ENCODE results near the gene PCDHA3.
A peak's percentile ranks its signal among the peaks of the same experiment; 100 is the strongest.
"Not testable (repeated sequence)": the region's sequence is repeated elsewhere in the genome, so short reads cannot be mapped to it uniquely, and the experiment has no call there.

The PCDHA3 gene

DNA sequence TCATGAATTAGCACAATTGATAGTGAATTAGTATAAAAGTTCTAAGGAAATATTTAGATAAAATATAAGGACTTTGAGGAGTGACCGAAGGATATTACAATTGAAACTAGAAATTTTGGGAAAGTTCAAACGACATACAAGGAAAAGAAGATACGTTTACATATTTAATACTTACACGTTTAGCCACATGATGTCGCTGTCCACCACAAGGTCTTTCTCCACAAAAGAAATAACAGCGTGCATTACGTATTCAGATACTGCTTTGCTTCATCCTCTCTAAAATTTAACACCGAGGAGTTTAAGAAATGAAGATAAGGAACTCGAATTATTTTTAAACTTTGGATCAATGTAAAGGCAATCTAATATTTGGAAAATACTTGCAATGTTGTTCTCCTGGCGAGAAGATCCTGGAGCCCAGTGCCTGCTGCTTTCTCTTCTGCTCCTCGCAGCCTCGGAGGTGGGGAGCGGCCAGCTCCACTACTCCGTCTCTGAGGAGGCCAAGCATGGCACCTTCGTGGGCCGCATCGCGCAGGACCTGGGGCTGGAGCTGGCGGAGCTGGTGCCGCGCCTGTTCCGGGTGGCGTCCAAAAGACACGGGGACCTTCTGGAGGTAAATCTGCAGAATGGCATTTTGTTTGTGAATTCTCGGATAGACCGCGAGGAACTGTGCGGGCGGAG is at the start of gene PCDHA3:
Gene PCDHA3 (plus strand): TSS at position 242 of the 678 bp plus-strand sequence.
- DNase-seq (ENCODE audit: low spot score), result no peak

DNA sequence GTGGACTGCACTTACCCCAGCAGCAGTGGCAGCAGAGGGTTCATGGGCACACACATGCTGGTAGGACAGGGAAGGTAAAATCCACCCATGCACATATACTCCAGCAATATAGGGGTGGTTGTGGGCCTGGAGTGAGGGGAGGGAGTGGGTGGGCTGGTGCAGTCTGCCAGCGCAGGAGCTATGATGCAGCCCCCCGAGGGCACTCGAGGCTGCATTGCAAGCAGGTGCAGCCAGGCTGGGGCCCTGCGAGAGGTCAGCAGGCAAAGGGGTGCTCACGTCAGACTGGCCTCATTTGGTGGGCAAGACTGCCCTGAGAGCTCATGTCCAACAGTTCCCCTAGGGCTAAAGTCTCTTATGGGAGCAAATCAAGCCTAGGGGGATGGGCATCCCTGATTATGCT is 47.3 kb upstream of the PCDHA3 start:
- DNase-seq (ENCODE audit: low spot score), result no peak

DNA sequence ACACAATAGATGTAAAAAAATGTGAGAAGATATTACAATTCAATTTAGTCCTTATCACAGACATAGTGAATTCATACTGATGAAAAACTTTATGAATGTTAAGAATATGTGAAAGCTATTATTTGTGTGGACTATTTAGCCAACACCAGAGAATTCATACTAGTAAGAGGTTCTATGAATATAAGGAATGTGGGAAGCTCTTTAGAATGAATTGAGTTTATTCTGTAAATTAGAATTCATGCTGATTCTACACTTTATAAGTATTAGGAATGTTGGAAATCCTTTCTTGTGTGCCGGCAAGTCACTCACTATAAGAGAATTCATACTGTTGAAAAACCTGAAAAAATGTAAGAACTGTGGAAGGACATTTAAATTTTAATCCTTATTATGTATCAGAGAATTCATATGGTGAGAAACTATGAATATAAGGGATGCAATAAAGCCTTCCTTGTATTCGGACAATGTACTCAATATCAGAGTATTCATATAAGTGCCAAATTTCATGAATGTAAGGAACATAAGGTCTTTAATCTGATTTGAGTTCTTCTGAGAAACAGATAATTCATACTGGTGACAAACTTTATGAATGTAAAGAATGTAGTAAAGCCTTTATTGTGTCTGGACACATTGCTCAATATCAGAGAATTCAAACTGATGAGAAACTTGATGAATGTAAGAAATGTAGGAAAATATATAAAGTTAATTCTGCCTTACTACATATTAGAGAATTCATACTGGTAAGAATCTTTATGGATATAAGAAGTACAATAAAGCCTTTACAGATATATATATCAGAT is 36.5 kb upstream of the PCDHA3 start:
- no peak for DNase-seq (ENCODE audit: low spot score)

DNA sequence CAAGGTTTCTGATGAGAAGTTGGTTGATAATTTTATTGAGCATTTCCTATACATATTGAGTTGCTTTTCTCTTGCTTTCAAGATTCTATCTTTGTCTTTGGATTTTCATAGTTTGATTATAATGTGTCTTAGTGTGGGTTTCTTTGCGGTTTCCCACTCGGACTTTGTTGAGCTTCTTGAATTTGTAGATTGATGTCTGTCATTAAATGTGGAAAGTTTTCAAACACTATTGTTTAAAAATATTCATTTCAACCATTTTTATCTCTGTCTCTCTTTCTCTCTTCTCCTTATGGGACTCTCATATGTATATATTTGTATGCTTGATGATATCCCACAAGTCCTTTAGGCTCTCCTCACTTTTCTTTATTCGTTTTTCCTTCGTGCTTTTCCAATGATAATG is 33.4 kb upstream of the PCDHA3 start:
- DNase-seq (ENCODE audit: low spot score), result no peak

DNA sequence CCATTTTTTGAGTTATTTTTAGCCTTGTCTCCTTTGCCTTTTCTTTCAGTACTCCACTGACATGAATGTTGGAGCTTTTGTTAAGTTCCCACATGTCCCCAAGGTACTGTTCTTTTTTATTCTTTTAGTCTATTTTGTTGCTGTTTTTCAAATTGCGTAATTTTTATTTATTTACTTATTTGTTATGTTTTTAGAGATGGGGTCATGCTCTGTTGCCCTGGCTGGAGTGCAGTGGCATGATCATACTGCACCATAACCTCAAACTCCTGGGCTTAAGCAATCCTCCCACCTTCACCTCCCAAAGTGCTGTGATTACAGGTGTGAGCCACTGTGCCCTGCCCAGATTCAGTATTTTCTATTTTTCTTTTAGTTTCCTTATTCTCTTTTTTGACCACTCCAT is 20.3 kb upstream of the PCDHA3 start:
- no peak for DNase-seq (ENCODE audit: low spot score)

DNA sequence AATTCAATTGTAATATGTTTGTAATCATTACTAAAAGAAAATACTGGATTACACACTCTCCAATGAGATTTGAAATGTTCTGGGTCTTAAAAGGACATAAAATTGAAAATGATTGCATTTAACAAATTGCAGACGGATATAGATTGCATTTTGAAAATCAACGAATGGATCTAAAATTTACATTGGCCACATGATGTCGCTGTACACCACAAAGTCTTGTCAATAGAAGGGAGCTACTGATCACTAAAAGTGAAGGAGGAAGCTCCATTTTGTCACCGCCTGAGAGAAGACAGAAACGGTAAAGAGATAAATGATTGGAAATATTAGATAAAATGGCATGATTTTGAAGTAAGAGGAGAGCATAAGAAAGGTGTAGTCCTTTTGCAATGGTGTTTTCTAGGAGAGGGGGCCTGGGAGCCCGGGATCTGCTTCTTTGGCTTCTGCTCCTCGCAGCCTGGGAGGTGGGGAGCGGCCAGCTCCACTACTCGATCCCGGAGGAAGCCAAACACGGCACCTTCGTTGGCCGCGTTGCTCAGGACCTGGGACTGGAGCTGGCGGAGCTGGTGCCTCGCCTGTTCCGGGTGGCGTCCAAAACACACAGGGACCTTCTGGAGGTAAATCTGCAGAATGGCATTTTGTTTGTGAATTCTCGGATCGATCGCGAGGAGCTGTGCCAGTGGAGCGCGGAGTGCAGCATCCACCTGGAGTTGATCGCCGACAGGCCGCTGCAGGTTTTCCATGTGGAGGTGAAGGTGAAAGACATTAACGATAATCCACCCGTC is 14.8 kb upstream of the PCDHA3 start, which contains the start of gene PCDHA1:
Gene PCDHA1 (plus strand): TSS at position 236 of the 782 bp plus-strand sequence.
- no peak for DNase-seq (ENCODE audit: low spot score)

DNA sequence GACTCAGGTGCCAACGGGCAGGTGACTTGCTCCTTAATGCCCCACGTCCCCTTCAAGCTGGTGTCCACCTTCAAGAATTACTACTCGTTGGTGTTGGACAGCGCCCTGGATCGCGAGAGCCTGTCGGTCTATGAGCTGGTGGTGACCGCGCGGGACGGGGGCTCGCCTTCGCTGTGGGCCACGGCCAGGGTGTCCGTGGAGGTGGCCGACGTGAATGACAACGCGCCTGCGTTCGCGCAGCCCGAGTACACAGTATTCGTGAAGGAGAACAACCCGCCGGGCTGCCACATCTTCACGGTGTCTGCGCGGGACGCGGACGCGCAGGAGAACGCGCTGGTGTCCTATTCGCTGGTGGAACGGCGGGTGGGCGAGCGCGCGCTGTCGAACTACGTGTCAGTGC is 13.4 kb upstream of the PCDHA3 start:
- DNase-seq (ENCODE audit: low spot score), result not testable (repeated sequence)

DNA sequence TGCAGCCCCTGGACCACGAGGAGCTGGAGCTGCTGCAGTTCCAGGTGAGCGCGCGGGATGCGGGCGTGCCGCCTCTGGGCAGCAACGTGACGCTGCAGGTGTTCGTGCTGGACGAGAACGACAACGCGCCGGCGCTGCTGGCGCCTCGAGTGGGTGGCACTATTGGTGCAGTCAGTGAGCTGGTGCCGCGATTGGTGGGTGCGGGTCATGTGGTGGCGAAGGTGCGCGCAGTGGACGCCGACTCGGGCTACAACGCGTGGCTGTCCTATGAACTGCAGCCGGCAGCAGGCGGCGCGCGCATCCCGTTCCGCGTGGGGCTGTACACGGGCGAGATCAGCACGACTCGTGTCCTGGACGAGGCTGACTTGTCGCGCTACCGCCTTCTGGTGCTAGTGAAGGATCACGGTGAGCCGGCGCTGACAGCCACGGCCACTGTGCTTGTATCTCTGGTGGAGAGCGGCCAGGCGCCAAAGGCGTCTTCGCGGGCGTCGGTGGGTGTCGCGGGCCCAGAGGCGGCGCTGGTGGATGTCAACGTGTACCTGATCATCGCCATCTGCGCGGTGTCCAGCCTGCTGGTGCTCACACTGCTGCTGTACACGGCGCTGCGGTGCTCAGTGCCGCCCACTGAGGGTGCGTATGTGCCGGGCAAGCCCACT is 12.9 kb upstream of the PCDHA3 start:
- not testable (repeated sequence) for DNase-seq (ENCODE audit: low spot score)

DNA sequence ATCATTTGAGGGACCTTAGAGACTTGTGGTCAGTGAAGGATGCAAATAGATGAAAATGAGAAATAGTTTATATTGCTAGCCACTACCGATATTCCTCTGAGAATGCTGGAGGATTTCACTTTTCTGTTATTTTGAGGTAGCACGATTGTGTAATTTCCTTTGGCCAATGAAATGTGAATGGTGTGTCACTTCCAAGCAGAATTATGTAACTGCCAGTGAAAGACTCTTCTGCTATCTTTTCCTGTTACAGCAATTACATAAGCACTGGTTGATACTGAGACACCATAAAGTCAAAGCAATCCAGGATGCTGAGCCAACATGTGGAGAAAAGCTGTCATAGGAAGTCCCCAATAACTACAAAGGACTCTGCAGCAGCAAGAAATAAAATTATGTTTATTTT is 9.8 kb upstream of the PCDHA3 start:
- DNase-seq (ENCODE audit: low spot score), result no peak

DNA sequence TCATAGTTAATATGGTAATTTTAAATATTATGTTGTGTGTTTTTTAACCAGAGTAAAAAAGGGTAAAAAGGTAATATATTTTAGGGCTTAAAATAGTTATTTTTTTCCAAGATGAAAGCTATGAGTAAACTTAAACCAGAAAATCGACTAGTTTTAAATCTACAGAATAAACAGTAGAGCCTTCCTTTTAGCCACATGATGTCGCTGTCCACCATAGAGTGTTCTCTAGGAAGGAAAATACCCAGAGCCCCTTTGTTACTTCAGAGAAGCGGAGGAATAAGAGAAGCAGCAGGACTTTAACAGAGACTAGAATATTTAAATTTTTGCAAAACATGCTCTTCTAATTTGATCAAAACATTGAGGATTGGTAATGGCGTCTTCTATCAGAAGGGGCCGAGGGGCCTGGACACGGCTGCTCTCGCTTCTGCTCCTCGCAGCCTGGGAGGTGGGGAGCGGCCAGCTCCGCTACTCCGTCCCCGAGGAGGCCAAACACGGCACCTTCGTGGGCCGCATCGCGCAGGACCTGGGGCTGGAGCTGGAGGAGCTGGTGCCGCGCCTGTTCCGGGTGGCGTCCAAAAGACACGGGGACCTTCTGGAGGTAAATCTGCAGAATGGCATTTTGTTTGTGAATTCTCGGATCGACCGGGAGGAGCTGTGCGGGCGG is 6.1 kb upstream of the PCDHA3 start, which contains the start of gene PCDHA2:
Gene PCDHA2 (plus strand): TSS at position 258 of the 664 bp plus-strand sequence.
- no peak for DNase-seq (ENCODE audit: low spot score)

DNA sequence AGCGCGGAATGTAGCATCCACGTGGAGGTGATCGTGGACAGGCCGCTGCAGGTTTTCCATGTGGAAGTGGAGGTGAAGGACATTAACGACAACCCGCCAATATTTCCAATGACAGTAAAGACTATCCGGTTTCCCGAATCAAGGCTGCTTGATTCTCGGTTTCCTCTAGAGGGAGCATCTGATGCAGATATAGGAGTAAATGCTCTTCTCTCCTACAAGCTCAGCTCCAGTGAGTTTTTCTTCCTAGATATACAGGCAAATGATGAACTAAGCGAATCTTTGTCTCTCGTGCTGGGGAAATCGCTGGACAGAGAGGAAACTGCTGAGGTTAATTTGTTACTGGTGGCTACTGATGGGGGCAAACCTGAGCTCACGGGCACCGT is 5.6 kb upstream of the PCDHA3 start:
- no peak for DNase-seq (ENCODE audit: low spot score)

DNA sequence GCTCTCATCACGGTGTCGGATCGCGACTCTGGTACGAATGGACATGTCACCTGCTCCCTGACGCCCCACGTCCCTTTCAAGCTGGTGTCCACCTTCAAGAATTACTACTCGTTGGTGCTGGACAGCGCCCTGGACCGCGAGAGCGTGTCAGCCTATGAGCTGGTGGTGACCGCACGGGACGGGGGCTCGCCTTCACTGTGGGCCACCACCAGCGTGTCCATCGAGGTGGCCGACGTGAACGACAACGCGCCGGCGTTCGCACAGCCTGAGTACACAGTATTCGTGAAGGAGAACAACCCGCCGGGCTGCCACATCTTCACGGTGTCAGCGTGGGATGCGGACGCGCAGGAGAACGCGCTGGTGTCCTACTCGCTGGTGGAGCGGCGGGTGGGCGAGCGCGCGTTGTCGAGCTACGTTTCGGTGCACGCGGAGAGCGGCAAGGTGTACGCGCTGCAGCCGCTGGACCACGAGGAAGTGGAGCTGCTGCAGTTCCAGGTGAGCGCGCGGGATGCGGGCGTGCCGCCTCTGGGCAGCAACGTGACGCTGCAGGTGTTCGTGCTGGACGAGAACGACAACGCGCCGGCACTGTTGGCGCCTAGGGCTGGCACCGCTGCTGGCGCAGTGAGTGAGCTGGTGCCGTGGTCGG is 4.7 kb upstream of the PCDHA3 start:
- DNase-seq (ENCODE audit: low spot score), result not testable (repeated sequence)

DNA sequence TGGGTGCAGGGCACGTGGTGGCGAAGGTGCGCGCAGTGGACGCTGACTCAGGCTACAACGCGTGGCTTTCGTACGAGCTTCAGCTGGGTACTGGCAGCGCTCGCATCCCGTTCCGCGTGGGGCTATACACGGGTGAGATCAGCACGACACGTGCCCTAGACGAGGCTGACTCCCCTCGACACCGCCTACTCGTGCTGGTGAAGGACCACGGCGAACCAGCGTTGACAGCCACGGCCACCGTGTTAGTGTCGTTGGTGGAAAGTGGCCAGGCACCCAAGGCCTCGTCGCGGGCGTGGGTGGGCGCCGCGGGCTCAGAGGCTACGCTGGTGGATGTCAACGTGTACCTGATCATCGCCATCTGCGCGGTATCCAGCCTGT is 4.2 kb upstream of the PCDHA3 start:
- no peak for DNase-seq (ENCODE audit: low spot score)

DNA sequence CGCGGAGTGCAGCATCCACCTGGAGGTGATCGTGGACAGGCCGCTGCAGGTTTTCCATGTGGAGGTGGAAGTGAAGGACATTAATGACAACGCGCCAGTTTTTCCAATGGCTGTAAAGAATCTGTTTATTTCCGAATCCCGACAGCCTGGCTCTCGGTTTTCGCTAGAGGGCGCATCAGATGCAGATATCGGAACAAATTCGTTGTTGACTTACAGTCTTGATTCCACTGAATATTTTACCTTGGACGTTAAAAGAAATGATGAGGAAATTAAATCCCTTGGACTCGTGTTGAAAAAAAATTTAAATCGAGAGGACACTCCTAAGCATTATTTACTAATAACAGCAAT is 611 bp downstream of the PCDHA3 start:
- DNase-seq (ENCODE audit: low spot score), result no peak

DNA sequence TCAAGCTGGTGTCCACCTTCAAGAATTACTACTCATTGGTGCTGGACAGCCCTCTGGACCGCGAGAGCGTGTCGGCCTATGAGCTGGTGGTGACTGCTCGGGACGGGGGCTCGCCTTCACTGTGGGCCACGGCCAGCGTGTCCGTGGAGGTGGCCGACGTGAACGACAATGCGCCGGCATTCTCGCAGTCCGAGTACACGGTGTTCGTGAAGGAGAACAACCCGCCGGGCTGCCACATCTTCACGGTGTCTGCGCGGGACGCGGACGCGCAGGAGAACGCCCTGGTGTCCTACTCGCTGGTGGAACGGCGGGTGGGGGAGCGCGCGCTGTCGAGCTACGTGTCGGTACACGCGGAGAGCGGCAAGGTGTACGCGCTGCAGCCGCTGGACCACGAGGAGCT is 1.5 kb downstream of the PCDHA3 start:
- DNase-seq (ENCODE audit: low spot score), result not testable (repeated sequence)

DNA sequence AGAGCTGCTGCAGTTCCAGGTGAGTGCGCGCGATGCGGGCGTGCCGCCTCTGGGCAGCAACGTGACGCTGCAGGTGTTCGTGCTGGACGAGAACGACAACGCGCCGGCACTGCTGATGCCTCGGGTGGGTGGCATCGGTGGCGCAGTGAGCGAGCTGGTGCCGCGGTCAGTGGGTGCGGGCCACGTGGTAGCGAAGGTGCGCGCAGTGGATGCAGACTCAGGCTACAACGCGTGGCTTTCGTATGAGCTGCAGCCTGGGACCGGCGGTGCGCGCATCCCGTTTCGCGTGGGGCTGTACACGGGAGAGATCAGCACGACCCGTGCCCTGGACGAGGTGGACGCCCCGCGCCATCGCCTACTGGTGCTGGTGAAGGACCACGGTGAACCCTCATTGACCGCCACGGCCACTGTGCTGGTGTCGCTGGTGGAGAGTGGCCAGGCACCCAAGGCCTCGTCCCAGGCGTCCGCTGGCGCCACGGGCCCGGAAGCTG is 2.0 kb downstream of the PCDHA3 start:
- no peak for DNase-seq (ENCODE audit: low spot score)

DNA sequence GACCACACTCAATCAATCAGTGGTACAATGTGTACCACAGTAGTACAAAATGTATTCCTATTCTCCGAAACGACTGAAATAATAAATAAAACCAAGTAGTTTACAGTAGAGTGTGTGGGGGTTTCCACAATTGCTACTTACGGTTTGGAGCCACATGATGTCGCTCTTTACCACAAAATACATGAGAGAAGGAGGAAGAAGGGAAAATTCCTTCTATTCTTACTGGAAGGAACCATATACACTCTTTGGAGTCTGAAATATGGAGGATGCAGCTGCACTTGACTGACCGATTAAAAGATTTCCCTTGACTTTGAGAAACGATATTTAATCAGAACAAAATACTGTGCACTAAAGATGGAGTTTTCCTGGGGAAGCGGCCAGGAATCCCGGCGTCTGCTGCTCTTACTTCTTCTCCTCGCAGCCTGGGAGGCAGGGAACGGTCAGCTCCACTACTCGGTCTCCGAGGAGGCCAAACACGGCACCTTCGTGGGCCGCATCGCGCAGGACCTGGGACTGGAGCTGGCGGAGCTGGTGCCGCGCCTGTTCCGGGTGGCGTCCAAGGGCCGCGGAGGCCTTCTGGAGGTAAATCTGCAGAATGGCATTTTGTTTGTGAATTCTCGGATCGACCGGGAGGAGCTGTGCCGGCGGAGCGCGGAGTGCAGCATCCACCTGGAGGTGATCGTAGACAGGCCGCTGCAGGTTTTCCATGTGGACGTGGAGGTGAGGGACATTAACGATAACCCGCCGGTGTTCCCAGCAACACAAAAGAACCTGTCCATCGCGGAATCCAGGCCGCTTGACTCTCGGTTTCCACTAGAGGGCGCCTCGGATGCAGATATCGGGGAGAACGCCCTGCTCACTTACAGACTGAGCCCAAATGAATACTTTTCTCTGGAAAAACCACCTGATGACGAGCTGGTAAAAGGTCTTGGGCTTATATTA is 6.2 kb downstream of the PCDHA3 start, which contains the start of gene PCDHA4:
Gene PCDHA4 (plus strand): TSS at position 235 of the 942 bp plus-strand sequence.
- DNase-seq (ENCODE audit: low spot score), result peak; percentile 8

DNA sequence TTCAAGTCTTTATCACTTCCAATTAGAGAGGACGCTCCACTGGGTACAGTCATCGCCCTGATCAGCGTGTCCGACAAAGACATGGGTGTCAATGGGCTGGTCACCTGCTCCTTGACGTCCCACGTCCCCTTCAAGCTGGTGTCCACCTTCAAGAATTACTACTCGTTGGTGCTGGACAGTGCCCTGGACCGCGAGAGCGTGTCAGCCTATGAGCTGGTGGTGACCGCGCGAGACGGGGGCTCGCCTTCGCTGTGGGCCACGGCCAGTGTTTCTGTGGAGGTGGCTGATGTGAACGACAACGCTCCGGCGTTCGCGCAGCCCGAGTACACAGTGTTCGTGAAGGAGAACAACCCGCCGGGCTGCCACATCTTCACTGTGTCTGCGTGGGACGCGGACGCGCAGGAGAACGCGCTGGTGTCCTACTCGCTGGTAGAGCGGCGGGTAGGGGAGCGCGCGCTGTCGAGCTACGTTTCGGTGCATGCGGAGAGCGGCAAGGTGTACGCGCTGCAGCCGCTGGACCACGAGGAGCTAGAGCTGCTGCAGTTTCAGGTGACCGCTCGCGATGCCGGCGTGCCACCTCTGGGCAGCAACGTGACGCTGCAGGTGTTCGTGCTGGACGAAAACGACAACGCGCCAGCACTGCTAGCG is 7.5 kb downstream of the PCDHA3 start:
- DNase-seq (ENCODE audit: low spot score), result not testable (repeated sequence)

DNA sequence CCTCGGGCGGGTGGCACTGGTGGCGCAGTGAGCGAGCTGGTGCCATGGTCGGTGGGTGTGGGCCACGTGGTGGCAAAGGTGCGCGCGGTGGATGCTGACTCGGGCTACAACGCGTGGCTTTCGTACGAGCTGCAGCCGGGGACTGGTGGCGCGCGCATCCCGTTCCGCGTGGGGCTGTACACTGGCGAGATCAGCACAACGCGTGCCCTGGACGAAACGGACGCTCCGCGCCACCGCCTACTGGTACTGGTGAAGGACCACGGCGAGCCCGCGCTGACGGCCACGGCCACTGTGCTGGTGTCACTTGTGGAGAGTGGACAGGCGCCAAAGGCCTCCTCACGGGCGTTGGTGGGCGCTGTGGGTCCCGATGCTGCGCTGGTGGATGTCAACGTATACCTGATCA is 8.0 kb downstream of the PCDHA3 start:
- DNase-seq (ENCODE audit: low spot score), result no peak

Measured in hematopoietic multipotent progenitor cell treated with erythropoietin and hydrocortisone succinate and interleukin-3 and kit ligand, for 17 days (in vitro differentiated cells).